ENCODE data around the gene TRIM8.
A peak's percentile ranks its signal among the peaks of the same experiment; 100 is the strongest.
"Not testable (repeated sequence)": the region's sequence is repeated elsewhere in the genome, so short reads cannot be mapped to it uniquely, and the experiment has no call there.

Gene TRIM8

DNA sequence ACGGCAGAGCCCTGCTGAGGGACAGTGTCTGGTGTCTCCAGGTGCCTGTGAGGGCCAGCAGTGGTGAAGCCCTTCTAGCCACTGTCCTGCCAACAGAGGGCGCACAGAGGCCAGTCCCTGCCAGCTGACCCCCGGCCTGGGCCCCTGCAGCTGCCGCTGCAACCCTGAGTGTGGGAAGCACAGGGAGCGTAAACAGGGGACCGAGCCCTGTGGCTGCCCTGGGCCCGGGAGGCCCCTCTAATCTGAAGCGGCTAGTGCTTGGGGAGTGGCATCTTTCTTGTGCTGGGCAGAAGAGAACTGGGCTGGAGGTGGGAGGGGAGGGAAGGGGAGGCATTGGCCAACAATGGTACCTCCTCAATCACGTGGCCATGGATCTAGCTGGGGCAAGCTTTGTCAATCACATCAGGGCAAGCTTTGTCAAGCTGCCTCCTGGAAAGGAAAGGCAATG, 34.6 kb downstream of the TRIM8 start:
- DNase-seq, result peak; percentile 32
- Mint-ChIP-seq H3K27me3 (no peaks in the 10 kb centered on the region), H3K9me3 (no peaks in the 10 kb centered on the region), H3K4me1 (peaks cover 51% of the 10 kb centered on the region), H3K27ac (no peak overlapping the region), H3K36me3 (peaks cover 2% of the 10 kb centered on the region), H3K4me3 (no peak overlapping the region)
- CTCF ChIA-PET, result interaction anchor here (0.7 to 3.8 kb wide), 3 partner anchors 31 to 34 kb away, joined by 3 to 15 read pairs (median 4); partner anchors contain the start of genes ARL3 and SFXN2

DNA sequence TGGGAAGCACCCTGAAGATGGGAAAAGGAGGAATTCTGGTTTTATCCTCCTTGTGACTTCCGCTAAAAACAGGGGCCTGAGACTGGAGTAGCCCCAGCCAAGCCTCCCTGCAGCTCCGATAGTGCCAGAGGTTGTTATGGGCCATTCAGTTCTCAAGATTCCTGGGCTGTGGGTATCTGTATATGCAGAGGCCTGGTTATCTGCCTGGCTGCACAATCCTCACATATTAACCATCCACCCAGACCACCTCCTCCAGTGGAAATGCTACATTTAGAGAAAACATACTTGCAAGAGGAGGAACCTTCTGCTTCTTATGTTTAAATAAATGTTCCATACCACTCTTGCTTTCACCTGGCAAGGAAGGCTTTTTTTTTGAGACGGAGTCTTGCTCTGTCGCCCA, 35.3 kb downstream of the TRIM8 start:
- CTCF ChIA-PET, result interaction anchor here (0.7 to 3.8 kb wide), 3 partner anchors 10 to 34 kb away, joined by 3 to 15 read pairs (median 5); partner anchors contain the start of genes ARL3 and SFXN2
- Mint-ChIP-seq H3K4me1 (peaks cover 44% of the 10 kb centered on the region), H3K4me3 (no peak overlapping the region), H3K27me3 (no peaks in the 10 kb centered on the region), H3K9me3 (no peaks in the 10 kb centered on the region), H3K36me3 (peaks cover 2% of the 10 kb centered on the region), H3K27ac (no peak overlapping the region)
- no peak for DNase-seq

DNA sequence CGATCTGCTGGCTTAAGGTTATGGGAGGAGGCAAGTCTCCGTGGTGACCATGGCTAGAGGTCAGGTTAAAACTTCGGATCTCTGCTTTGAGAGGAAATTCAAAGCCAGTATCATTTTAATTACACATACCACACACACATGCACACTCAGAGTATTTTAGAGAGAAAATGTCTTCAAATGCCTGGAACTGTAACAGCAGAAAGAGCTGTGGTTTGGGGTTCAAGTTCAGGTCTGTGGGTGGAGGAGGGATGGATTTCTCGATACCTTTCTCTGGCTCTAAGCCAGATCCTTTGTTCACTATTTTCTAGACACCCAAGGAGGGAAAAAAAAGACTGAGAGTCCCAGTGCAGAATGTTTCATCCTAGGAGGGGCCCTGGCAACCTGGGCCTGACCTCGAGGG, 37.4 kb downstream of the TRIM8 start:
- Mint-ChIP-seq H3K4me1 (peaks cover 23% of the 10 kb centered on the region), H3K27ac (no peak overlapping the region), H3K36me3 (peaks cover 2% of the 10 kb centered on the region), H3K27me3 (no peaks in the 10 kb centered on the region), H3K4me3 (no peak overlapping the region), H3K9me3 (no peaks in the 10 kb centered on the region)
- DNase-seq, result no peak
- CTCF ChIA-PET, result no interaction called here

DNA sequence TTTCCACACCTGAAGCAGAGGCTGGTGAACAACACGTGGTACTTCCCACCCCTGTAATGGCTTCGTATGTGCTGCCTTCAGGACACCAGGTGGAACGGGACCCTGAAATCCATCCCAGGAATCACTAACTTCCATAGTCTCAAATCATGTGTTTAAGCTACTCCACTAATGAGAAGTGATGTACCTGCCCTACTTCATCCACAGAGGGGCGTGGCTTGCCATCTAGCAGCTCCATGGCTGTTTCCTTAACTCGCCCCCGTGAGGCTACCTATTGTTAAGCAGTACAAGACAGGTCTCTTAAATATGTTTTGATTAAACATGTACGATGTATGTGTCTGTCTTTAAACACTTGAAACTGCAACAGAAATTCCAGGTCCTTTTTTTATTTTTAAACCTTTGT, 38.1 kb downstream of the TRIM8 start:
- Mint-ChIP-seq H3K4me3 (no peak overlapping the region), H3K27ac (no peak overlapping the region), H3K9me3 (no peaks in the 10 kb centered on the region), H3K4me1 (peaks cover 17% of the 10 kb centered on the region), H3K36me3 (peaks cover 2% of the 10 kb centered on the region), H3K27me3 (no peaks in the 10 kb centered on the region)
- CTCF ChIA-PET, result no interaction called here
- peak; percentile 41 for DNase-seq

DNA sequence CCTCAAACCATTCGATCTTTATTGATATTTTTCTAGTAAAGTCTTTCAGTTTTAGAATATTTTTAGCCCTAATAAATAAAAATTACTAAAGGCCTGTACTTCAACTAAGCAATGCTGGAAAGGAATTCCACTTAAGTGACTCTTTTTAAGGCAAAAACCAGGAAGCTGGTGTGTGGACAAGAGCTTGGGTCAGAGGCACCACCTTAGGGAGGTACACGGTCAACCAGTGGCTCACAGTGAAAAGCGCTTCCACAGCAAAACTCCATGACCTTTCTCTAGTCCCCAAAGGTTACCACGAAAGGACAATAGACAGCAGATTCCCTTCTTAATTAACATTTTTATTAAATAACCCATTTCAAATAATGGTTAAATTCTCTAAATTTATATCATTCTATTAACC, 38.7 kb downstream of the TRIM8 start:
- CTCF ChIA-PET, result interaction anchor here (0.6 kb wide), 1 partner anchor 11 kb away, joined by 3 read pairs; no protein-coding TSS in a partner anchor
- no peak overlapping the region for H3K27ac Mint-ChIP-seq
- peaks cover 17% of the 10 kb centered on the region for H3K4me1 Mint-ChIP-seq
- DNase-seq, result no peak
- no peaks in the 10 kb centered on the region for H3K27me3 Mint-ChIP-seq
- no peak overlapping the region for H3K4me3 Mint-ChIP-seq
- no peaks in the 10 kb centered on the region for H3K9me3 Mint-ChIP-seq
- peaks cover 2% of the 10 kb centered on the region for H3K36me3 Mint-ChIP-seq

DNA sequence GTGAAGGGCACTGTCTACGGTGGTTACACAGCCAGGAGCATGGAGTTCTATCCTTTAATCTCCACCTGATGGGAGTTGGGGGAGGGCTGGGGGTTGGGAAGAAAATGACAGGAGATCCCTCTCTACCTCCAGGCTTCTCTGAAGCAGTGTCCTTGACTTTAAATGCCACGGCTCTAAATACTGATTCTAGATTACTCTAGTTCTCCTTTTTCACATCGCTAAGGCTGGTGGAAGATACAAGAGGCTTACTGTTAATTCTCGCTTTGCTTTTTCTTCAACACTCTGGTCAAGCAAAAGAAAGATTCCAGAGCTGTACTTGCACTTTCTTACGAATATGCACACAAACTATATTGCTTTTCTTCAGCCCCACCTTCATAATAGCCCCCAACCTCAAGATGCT, 39.5 kb downstream of the TRIM8 start:
- H3K9me3 Mint-ChIP-seq, result no peaks in the 10 kb centered on the region
- H3K4me1 Mint-ChIP-seq, result peaks cover 17% of the 10 kb centered on the region
- H3K4me3 Mint-ChIP-seq, result no peak overlapping the region
- no peak for DNase-seq
- no peak overlapping the region for H3K27ac Mint-ChIP-seq
- peaks cover 2% of the 10 kb centered on the region for H3K36me3 Mint-ChIP-seq
- CTCF ChIA-PET, result no interaction called here
- no peaks in the 10 kb centered on the region for H3K27me3 Mint-ChIP-seq

- no peaks in the 10 kb centered on the region for H3K27me3 Mint-ChIP-seq
- CTCF ChIA-PET, result no interaction called here
These were observed 47.2 kb downstream of the TRIM8 start for GRCh38 chr10:102691285-102692066.

DNA sequence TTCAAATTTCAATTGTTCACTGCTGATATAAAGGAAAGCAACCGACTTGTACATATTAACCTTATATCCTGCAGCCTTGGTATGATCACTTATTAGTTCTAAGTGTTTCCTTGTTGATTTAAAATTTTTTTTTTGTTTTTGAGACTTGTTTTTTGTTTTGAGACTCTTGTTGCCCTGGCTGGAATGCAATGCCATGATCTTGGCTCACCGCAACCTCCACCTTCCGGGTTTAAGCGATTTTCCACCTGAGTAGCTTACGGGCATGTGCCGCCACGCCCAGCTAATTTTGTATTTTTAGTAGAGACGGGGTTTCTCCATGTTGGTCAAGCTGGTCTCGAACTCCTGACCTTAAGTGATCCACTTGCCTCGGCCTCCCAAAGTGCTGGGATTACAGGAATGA, 51.1 kb downstream of the TRIM8 start:
- H3K27ac Mint-ChIP-seq, H3K4me3 Mint-ChIP-seq, DNase-seq, H3K9me3 Mint-ChIP-seq, CTCF ChIA-PET, H3K27me3 Mint-ChIP-seq, H3K4me1 Mint-ChIP-seq: not testable (repeated sequence)
- peaks cover 20% of the 10 kb centered on the region for H3K36me3 Mint-ChIP-seq

More at GRCh38 chr10:102691285-102692066, 47.2 kb downstream of the TRIM8 start:
- DNase-seq, result no peak
- no peaks in the 10 kb centered on the region for H3K4me1 Mint-ChIP-seq
- H3K27ac Mint-ChIP-seq, result no peak overlapping the region
- H3K36me3 Mint-ChIP-seq, result peaks cover 7% of the 10 kb centered on the region
- no peaks in the 10 kb centered on the region for H3K9me3 Mint-ChIP-seq
- no peak overlapping the region for H3K4me3 Mint-ChIP-seq

DNA sequence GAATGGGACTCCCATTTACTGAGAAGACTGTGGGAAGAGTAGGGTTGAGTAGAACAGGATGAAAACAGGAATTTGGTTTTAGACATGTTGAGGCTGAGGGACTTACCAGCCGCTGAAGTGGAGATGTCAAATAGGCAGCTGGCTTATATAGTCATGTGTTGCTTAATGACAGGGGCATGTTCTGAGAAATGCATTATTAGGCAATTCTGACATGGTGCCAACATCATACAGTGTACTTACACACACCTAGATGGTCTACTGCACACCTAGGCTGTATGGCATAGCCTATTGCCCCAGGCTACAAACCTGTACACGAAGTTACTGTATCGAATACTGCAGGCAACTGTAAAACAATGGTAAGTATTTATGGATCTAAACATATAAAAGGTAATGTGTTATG, 52.5 kb downstream of the TRIM8 start:
- H3K4me1 Mint-ChIP-seq, result no peaks in the 10 kb centered on the region
- no peak overlapping the region for H3K27ac Mint-ChIP-seq
- H3K4me3 Mint-ChIP-seq, result no peak overlapping the region
- CTCF ChIA-PET, result no interaction called here
- H3K9me3 Mint-ChIP-seq, result no peaks in the 10 kb centered on the region
- no peaks in the 10 kb centered on the region for H3K27me3 Mint-ChIP-seq
- no peak for DNase-seq
- peaks cover 18% of the 10 kb centered on the region for H3K36me3 Mint-ChIP-seq

DNA sequence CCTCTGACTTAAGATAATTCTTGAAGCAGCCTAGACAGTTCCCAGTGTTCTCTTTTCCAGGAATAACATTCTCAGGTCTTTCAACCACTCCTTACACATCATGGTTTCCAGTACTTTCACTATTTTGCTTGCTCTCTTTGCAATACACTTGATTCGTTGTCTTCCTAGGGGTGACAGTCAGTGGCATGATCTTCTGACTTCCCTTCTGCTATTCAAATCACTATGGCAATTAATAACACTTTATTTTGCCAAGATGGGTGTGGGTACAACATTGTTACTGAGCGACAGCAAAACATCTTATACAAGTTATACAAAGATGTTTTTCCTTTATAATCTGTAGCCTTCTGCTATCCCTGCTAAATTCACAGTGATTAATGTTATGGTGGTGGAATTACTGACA, 54.6 kb downstream of the TRIM8 start:
- Mint-ChIP-seq H3K9me3 (no peaks in the 10 kb centered on the region), H3K4me1 (no peaks in the 10 kb centered on the region), H3K4me3 (no peak overlapping the region), H3K27ac (no peak overlapping the region), H3K36me3 (peaks cover 18% of the 10 kb centered on the region), H3K27me3 (no peaks in the 10 kb centered on the region)
- no peak for DNase-seq
- CTCF ChIA-PET, result no interaction called here

GRCh38 chr10:102701272-102701671, 57.0 kb downstream of the TRIM8 start:
- H3K4me3 Mint-ChIP-seq, result no peak overlapping the region
- DNase-seq, result no peak
- no peak overlapping the region for H3K27ac Mint-ChIP-seq
- H3K36me3 Mint-ChIP-seq, result peaks cover 14% of the 10 kb centered on the region
- H3K4me1 Mint-ChIP-seq, result no peaks in the 10 kb centered on the region
- H3K9me3 Mint-ChIP-seq, result no peaks in the 10 kb centered on the region
- CTCF ChIA-PET, result no interaction called here
- no peaks in the 10 kb centered on the region for H3K27me3 Mint-ChIP-seq

GRCh38 chr10:102701796-102702195, 57.5 kb downstream of the TRIM8 start:
- DNase-seq, result no peak
- H3K4me3 Mint-ChIP-seq, result no peak overlapping the region
- CTCF ChIA-PET, result no interaction called here
- H3K4me1 Mint-ChIP-seq, result no peaks in the 10 kb centered on the region
- no peak overlapping the region for H3K27ac Mint-ChIP-seq
- peaks cover 11% of the 10 kb centered on the region for H3K36me3 Mint-ChIP-seq
- H3K27me3 Mint-ChIP-seq, result no peaks in the 10 kb centered on the region
- no peaks in the 10 kb centered on the region for H3K9me3 Mint-ChIP-seq

GRCh38 chr10:102702742-102703141, 58.5 kb downstream of the TRIM8 start:
- CTCF ChIA-PET, result interaction anchor here (1.9 kb wide), 1 partner anchor 11 kb away, joined by 6 read pairs; the partner anchor contains the start of genes ARL3 and SFXN2
- no peaks in the 10 kb centered on the region for H3K9me3 Mint-ChIP-seq
- H3K36me3 Mint-ChIP-seq, result peaks cover 8% of the 10 kb centered on the region

GRCh38 chr10:102704915-102705314, 60.6 kb downstream of the TRIM8 start:
- Mint-ChIP-seq H3K36me3 (no peaks in the 10 kb centered on the region), H3K4me1 (no peaks in the 10 kb centered on the region), H3K27ac (no peak overlapping the region), H3K9me3 (no peaks in the 10 kb centered on the region), H3K4me3 (no peak overlapping the region), H3K27me3 (no peaks in the 10 kb centered on the region)
- CTCF ChIA-PET, result no interaction called here
- DNase-seq, result no peak

More at GRCh38 chr10:102702742-102703141, 58.5 kb downstream of the TRIM8 start:
- Mint-ChIP-seq H3K4me1 (no peaks in the 10 kb centered on the region), H3K27ac (no peak overlapping the region), H3K27me3 (no peaks in the 10 kb centered on the region), H3K4me3 (no peak overlapping the region)
- DNase-seq, result no peak

- CTCF ChIA-PET, result no interaction called here
- H3K36me3 Mint-ChIP-seq, result no peaks in the 10 kb centered on the region
- no peaks in the 10 kb centered on the region for H3K9me3 Mint-ChIP-seq
- DNase-seq, result no peak
- no peaks in the 10 kb centered on the region for H3K27me3 Mint-ChIP-seq
- H3K27ac Mint-ChIP-seq, result no peak overlapping the region
- no peak overlapping the region for H3K4me3 Mint-ChIP-seq
- H3K4me1 Mint-ChIP-seq, result no peaks in the 10 kb centered on the region
These were observed 61.3 kb downstream of the TRIM8 start for GRCh38 chr10:102705531-102705930.
